IPS-NIHi11 (cell line): ENCODE data around the gene AP3S1.
"Not testable (repeated sequence)": the region's sequence is repeated elsewhere in the genome, so short reads cannot be mapped to it uniquely, and the experiment has no call there.

Experiments used
- DNase-seq: peaks from one replicate; pipeline ENCODE4 v3.0.0; 2012; ENCODE audit warnings: mixed read lengths, low spot score

AP3S1 gene

GRCh38 chr5:115841382-115842088, at the start of gene AP3S1, which contains the start of gene ATG12:
AP3S1 (plus strand) TSS chr5:115841935; CDS start chr5:115842038, 103 bp downstream.
ATG12 (minus strand) TSS chr5:115841565; CDS start chr5:115841552, 13 bp downstream.
- DNase-seq: peak; percentile 88

GRCh38 chr5:115795700-115796099, 46.0 kb upstream of the AP3S1 start:
- no peak for DNase-seq

DNA sequence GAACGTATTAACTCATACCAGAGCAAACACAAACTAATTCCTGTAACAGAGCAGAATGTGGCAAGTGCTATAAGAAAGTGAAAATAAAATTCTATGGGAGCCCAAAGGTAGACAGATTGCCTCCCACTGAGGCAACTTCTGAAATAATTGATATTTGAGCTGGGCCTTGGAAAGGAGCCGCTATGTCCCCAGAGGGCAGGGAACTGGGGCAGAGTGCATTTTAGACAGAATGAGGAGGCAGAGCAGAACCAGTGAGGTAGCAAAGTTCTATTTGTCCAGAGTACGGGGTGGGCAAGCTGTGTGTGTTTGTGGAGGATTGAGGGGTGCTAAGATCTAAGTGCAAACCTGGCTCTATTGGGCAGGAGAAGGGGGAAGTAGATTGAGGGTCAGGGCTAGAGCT, 45.1 kb upstream of the AP3S1 start:
- DNase-seq: no peak

GRCh38 chr5:115798252-115798651, 43.5 kb upstream of the AP3S1 start:
- no peak for DNase-seq

DNA sequence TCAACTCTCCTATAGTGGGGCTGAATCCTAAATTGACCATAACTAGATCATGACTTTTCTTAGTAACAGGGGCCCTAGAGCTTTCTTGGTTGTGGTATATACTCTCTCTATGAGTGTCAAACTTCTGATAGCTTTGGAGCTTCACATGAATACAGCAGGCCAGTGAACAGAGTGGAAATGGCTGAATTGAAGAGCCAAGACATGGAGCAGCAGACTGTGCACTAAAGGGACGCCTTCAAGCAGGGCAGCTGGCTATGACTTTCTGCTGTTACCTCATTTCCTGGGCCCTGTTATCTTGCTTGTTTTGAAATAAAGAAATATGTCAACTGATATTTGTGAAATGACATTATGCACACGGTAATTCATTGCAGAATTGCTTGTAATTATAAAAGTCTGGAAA, 41.6 kb upstream of the AP3S1 start:
- DNase-seq: no peak

DNA sequence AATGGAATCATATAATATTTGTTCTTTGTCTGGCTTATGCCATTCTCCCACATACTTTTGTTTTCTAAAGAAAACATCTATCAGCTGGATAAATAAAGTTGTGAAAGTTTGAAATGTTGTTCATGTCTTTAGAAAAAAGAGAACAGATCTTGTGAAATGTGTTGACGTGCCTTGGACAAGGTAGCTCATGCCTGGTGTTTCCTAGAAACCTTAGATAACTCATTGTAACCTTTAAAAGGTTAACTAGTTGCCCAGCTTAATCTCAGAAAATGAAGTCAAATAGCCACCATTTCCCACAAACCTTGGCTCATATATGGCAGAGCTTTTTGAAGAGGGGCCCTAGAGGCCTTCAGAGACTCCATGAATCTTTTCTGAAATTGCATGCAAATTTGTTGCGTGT, 40.6 kb upstream of the AP3S1 start:
- DNase-seq: no peak

DNA sequence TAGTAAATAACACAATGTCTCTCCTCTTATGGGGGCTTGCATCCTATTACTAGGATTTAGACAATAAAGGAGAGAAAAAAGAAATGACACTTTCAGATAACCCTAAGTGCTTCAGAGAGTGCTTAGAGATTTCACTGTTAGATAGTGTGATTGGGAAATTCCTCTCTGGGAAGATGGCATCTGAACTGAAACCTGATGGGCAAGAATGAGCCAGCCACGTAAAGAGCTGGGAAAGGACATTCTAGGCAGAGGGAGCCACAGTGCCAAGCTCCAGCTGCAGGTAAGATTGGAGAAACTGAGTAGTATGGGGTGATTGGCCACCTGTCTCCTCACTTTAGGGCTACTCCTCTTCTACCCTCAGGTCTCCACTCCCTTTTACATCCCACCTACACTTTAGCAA, 39.8 kb upstream of the AP3S1 start:
- DNase-seq: no peak

DNA sequence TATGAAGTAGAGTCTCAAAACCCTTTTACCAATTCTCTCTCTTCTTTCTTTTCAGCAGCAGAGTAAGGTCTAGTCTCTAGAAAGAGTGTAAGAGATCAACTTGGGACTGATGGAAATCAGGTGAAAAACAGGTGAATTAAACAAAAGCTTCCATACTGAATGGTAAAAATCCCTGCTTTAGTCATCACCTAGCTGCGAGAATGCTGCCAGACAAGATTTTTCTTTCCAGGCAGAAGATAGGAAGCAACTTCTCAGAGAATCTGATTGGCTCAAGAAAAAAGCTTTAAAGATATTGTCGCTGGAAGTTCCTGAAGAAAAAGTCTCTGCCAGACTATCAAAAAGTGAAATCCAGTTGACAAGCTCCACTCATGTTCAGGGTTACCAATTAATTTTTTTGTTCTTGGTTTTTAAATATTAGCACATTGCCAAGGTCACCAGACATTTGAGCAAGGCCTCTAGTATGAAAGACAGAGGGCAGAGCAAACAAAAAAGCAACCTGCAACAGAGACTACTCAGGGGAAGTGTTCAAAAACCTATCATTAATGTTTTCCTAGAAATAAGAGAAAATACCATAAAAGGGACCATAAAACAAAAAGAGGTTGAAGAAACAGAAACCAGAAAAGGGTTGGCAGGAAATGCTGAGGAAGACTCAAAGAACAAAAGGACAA, 34.6 kb upstream of the AP3S1 start:
- no peak for DNase-seq

DNA sequence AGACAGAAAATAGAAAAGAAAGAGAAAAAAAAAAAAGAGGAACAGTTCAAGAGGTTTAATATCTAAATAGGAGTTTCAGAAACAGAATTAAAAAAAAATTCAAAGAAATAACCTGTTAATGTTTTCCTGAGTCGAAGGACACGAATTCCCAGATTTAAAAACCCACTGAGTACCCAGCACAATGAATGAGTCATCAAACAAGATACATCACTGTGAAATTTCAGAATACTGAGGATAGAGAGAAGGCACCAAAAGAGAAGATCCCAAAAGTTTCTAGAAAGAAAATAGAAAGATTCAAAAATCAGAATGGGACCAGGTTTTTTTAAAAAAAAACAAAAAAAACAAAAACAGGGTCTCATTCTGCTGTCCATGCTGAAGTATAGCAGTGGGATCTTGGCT, 34.1 kb upstream of the AP3S1 start:
- no peak for DNase-seq

GRCh38 chr5:115808066-115808465, 33.7 kb upstream of the AP3S1 start:
- not testable (repeated sequence) for DNase-seq

- DNase-seq: no peak
These were observed 31.8 kb upstream of the AP3S1 start for GRCh38 chr5:115809946-115810345.

DNA sequence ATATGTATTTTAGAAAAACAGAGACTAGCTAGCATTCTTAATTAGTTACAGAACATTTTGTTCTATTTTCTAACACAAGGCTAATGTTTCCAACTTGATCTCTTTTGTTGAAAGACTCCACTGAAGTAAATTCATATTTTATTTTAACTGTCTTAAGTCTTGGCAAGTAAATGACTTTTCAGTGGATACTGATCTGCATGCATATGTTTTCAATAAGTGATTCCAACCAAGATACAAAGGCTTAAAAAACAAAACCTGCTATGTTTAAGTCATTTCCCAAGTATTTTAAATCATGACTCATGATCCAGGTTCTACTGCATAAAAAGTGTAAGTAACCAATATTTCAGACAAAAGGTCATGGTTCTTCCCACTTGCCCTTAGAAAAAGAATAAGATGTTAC, 31.0 kb upstream of the AP3S1 start:
- no peak for DNase-seq

- DNase-seq: no peak
These were observed 30.3 kb upstream of the AP3S1 start for GRCh38 chr5:115811406-115811805.

GRCh38 chr5:115812372-115812771, 29.4 kb upstream of the AP3S1 start:
- DNase-seq: no peak

DNA sequence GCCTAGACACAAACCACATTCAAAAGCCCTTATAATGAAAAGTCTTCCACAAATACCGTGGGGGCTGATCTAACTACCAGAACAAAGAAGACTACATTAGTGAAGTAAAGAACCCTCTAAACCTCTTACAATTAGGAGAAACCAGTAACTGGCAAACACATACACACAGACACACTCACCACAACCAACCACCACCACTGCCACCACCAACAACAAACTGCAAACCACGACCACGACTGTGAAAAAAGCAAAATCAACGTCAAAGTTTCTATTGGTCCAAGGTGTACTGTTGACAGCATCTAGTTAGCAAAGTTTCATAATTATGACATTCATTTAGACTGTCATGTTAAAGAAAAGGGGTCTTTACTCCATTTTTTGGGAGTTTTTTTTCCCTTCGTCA, 28.0 kb upstream of the AP3S1 start:
- no peak for DNase-seq

GRCh38 chr5:115815006-115815692, 26.6 kb upstream of the AP3S1 start:
- DNase-seq: peak; percentile 10

DNA sequence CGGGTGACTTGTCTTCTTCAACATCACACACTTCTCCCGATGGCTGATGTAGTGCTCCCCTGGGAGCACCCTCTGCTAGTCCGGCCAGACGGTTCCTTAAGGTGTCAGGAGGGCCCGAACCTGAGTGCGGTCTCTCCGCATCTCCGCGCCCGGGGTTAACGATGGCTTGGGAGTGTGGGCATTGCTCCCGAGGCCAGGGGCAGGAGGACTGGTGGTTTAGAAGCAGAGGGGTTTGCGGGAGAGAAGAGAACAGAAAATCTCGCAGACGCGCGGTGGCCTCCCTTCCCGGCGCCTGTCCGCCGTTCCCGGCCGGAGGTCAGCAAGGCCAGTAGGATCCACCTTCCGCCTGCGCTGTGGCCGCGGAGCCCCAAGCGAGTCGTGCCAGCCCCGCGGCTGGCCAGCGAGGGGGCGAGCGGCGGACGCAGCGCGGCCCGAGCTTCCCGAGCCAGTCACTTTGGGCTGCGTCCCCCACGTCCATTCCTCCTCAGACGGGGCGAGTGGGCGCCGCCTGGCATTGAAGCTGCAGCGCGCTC, 26.0 kb upstream of the AP3S1 start:
- peak; percentile 26 for DNase-seq

GRCh38 chr5:115816226-115817081, 25.3 kb upstream of the AP3S1 start, which contains the start of gene CDO1:
CDO1 (minus strand) TSS chr5:115816659; CDS start chr5:115816397, 262 bp downstream.
- peak; percentile 55 for DNase-seq

- DNase-seq: no peak
These were observed 24.3 kb upstream of the AP3S1 start for GRCh38 chr5:115817386-115817785.

DNA sequence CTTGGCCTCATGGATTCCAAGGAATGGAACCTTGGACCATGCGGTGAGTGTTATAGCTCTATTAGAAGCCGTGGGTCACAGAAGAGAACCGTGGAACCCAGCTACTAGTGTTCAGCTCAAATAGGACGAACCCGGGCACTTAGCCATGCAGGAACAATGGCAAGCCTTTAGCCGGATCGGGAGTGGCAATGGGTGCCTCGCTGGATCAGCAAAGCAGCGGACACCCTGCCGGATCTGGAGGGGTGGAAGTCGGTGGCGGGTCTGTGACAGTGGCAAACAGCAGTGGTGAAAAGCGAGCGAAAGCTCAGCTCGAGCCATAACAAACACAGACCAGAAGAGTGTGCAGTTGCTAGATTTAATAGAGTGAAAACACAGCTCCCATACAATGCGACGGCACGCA, 22.9 kb upstream of the AP3S1 start:
- DNase-seq: no peak

GRCh38 chr5:115820846-115821245, 20.9 kb upstream of the AP3S1 start:
- no peak for DNase-seq

GRCh38 chr5:115824983-115825382, 16.8 kb upstream of the AP3S1 start:
- not testable (repeated sequence) for DNase-seq
